WTC11 (cell line): ENCODE measurements around the gene TBC1D10B. TPM values are rescaled to one million over a fixed set of nuclear protein-coding genes. Genes with fewer than 3 reads are reported as not detected.
"Not testable (repeated sequence)": the region's sequence is repeated elsewhere in the genome, so short reads cannot be mapped to it uniquely, and the experiment has no call there.

ENCODE experiments used
- ATAC-seq: fragments of 200-7000 bp; cut with Tn5 transposase; 2 replicates; pipeline ENCODE4 v1.10.0; 2021; ENCODE audit warnings: mild to moderate bottlenecking, moderate library complexity
- CTCF ChIA-PET: fragments of 300-600 bp; sonication (Branson Sonifier 250); formaldehyde crosslinking; loops from one replicate; lab custom pipeline; 2021; ENCODE audit warnings: antibody characterized with exemption; lab: Charles Lee
- POLR2A ChIA-PET: fragments of 350-600 bp; sonication (Branson Sonifier 250); formaldehyde crosslinking; loops from one replicate; lab custom pipeline; 2021; ENCODE audit warnings: antibody characterized with exemption; lab: Charles Lee
- DNase-seq: peaks from one replicate; pipeline ENCODE4 v3.0.0; 2021; ENCODE audit warnings: low spot score
- H3K27ac Mint-ChIP-seq: 2 replicates; pipeline ENCODE4 v1.8.0; 2021; ENCODE audit warnings: mixed read lengths
- H3K27me3 Mint-ChIP-seq: 2 replicates; pipeline ENCODE4 v1.8.0; 2021; ENCODE audit warnings: low read depth, mild to moderate bottlenecking, moderate library complexity, mixed read lengths
- H3K36me3 Mint-ChIP-seq: 2 replicates; pipeline ENCODE4 v1.8.0; 2021; ENCODE audit warnings: mixed read lengths
- H3K4me1 Mint-ChIP-seq: 2 replicates; pipeline ENCODE4 v1.8.0; 2022; ENCODE audit warnings: mixed read lengths
- H3K4me3 Mint-ChIP-seq: 2 replicates; pipeline ENCODE4 v1.8.0; 2021; ENCODE audit warnings: mild to moderate bottlenecking, moderate library complexity, mixed read lengths
- H3K9me3 Mint-ChIP-seq: 2 replicates; pipeline ENCODE4 v1.8.0; 2021; ENCODE audit warnings: mixed read lengths
- total RNA-seq: library from RNA; stranded (reverse); gene quantifications from 3 replicates; pipeline ENCODE4 v1.2.3, GENCODE V29; 2021

TBC1D10B gene
- total RNA-seq, 1 experiment from 2014 or later: 40.5 TPM

- H3K36me3 Mint-ChIP-seq, DNase-seq, H3K4me3 Mint-ChIP-seq, ATAC-seq, H3K27me3 Mint-ChIP-seq, H3K27ac Mint-ChIP-seq, H3K9me3 Mint-ChIP-seq, CTCF ChIA-PET, H3K4me1 Mint-ChIP-seq, POLR2A ChIA-PET: not testable (repeated sequence)
Measured at GRCh38 chr16:30310937-30311336, 59.4 kb downstream of the TBC1D10B start.

GRCh38 chr16:30309255-30309654 lies 61.0 kb downstream of the TBC1D10B start:
- CTCF ChIA-PET, H3K9me3 Mint-ChIP-seq, H3K4me3 Mint-ChIP-seq, H3K36me3 Mint-ChIP-seq, POLR2A ChIA-PET, ATAC-seq, H3K27me3 Mint-ChIP-seq, H3K4me1 Mint-ChIP-seq, H3K27ac Mint-ChIP-seq, DNase-seq: not testable (repeated sequence)

Other genes starting within 250 kb of the TBC1D10B start
- gene MAPK3, start 247.3 kb downstream of the TBC1D10B start, total RNA-seq: 35.9 to 38.2 TPM (median 36.9 TPM) in 3 replicates
- 6.2 to 10.0 TPM (median 6.5 TPM) in 3 replicates for gene CORO1A, start 186.9 kb downstream of the TBC1D10B start, total RNA-seq
- 191 to 206 TPM (median 192 TPM) in 3 replicates for gene BOLA2B, start 176.8 kb downstream of the TBC1D10B start, total RNA-seq
- gene SLX1A, start 176.6 kb downstream of the TBC1D10B start, total RNA-seq: 37.2 to 77.0 TPM (median 53.2 TPM) in 3 replicates
- gene SULT1A3, start 171.2 kb downstream of the TBC1D10B start, total RNA-seq: 7.1 to 11.3 TPM (median 8.3 TPM) in 3 replicates
- 5.4 to 9.6 TPM (median 8.4 TPM) in 3 replicates for gene NPIPB13, start 122.0 kb downstream of the TBC1D10B start, total RNA-seq
- gene CD2BP2, start 15.2 kb downstream of the TBC1D10B start, total RNA-seq: 51.0 to 56.6 TPM (median 51.1 TPM) in 3 replicates
- 0.80 to 1.3 TPM (median 0.85 TPM) in 3 replicates for gene MYL11, start 4.3 kb upstream of the TBC1D10B start, total RNA-seq
- 2.3 to 2.7 TPM (median 2.6 TPM) in 3 replicates for gene SEPTIN1, start 12.1 kb upstream of the TBC1D10B start, total RNA-seq
- gene ZNF48, start 24.9 kb upstream of the TBC1D10B start, total RNA-seq: 31.3 to 39.3 TPM (median 32.1 TPM) in 3 replicates
- 10.0 to 12.5 TPM (median 11.3 TPM) in 3 replicates for gene ZNF771, start 37.1 kb upstream of the TBC1D10B start, total RNA-seq
- 69.0 to 72.2 TPM (median 70.5 TPM) in 3 replicates for gene DCTPP1, start 59.5 kb upstream of the TBC1D10B start, total RNA-seq
- gene SEPHS2, start 75.4 kb upstream of the TBC1D10B start, total RNA-seq: 50.4 to 55.2 TPM (median 53.5 TPM) in 3 replicates
- gene ITGAL, start 102.2 kb upstream of the TBC1D10B start, total RNA-seq: 0.64 to 1.1 TPM (median 1.0 TPM) in 3 replicates
- 35.9 to 43.0 TPM (median 42.4 TPM) in 3 replicates for gene ZNF768, start 156.1 kb upstream of the TBC1D10B start, total RNA-seq
- gene ZNF747, start 164.4 kb upstream of the TBC1D10B start, total RNA-seq: 11.3 to 11.7 TPM (median 11.5 TPM) in 3 replicates
- 9.0 to 10.4 TPM (median 9.1 TPM) in 3 replicates for gene ZNF764, start 187.9 kb upstream of the TBC1D10B start, total RNA-seq
- gene ZNF688, start 201.2 kb upstream of the TBC1D10B start, total RNA-seq: 4.2 to 6.0 TPM (median 4.9 TPM) in 3 replicates
- 15.4 to 16.5 TPM (median 16.0 TPM) in 3 replicates for gene ZNF785, start 215.2 kb upstream of the TBC1D10B start, total RNA-seq
- gene ZNF689, start 239.9 kb upstream of the TBC1D10B start, total RNA-seq: 13.2 to 16.3 TPM (median 15.9 TPM) in 3 replicates